ENCODE measurements around the gene UQCC2.

UQCC2 gene

GRCh38 chr6:33688451-33689147 is 22.9 kb downstream of the UQCC2 start:
- DNase-seq, result no peak

- no peak for DNase-seq
Measured at GRCh38 chr6:33688006-33688405, 23.5 kb downstream of the UQCC2 start.

GRCh38 chr6:33686981-33687975 is 24.2 kb downstream of the UQCC2 start:
- no peak for DNase-seq

GRCh38 chr6:33686225-33686924 is 25.1 kb downstream of the UQCC2 start:
- no peak for DNase-seq

GRCh38 chr6:33685411-33686224 is 25.9 kb downstream of the UQCC2 start:
- no peak for DNase-seq

GRCh38 chr6:33684983-33685382 is 26.5 kb downstream of the UQCC2 start:
- no peak for DNase-seq

- DNase-seq, result no peak
Measured at GRCh38 chr6:33684428-33684896, 27.0 kb downstream of the UQCC2 start.

GRCh38 chr6:33683576-33684427 is 27.7 kb downstream of the UQCC2 start:
- no peak for DNase-seq

- peak; percentile 30 for DNase-seq
Measured at GRCh38 chr6:33683051-33683571, 28.4 kb downstream of the UQCC2 start.

GRCh38 chr6:33682341-33682740 is 29.2 kb downstream of the UQCC2 start:
- no peak for DNase-seq

- DNase-seq, result no peak
Measured at GRCh38 chr6:33679761-33680160, 31.7 kb downstream of the UQCC2 start.

GRCh38 chr6:33678932-33679490 is 32.5 kb downstream of the UQCC2 start:
- no peak for DNase-seq

GRCh38 chr6:33678233-33678931 is 33.1 kb downstream of the UQCC2 start:
- no peak for DNase-seq

- DNase-seq, result no peak
Measured at GRCh38 chr6:33677689-33678088, 33.8 kb downstream of the UQCC2 start.

- DNase-seq, result no peak
Measured at GRCh38 chr6:33677143-33677660, 34.3 kb downstream of the UQCC2 start.

- DNase-seq, result no peak
Measured at GRCh38 chr6:33676416-33677142, 34.9 kb downstream of the UQCC2 start.

GRCh38 chr6:33675968-33676367 is 35.5 kb downstream of the UQCC2 start:
- no peak for DNase-seq

GRCh38 chr6:33673851-33674250 is 37.6 kb downstream of the UQCC2 start:
- DNase-seq, result no peak

GRCh38 chr6:33672808-33673207 is 38.7 kb downstream of the UQCC2 start:
- no peak for DNase-seq
